Measurements from ENCODE around the gene MORC2. TPM values are rescaled to one million over a fixed set of nuclear protein-coding genes. Genes with fewer than 3 reads are reported as not detected.
A peak's percentile ranks its signal among the peaks of the same experiment; 100 is the strongest.

MORC2 gene
- total and polyA plus RNA-seq, 2 of the 13 experiments (the other 11 are each of a cell fraction or from before 2014, with no cell fraction given): 11.9 to 18.3 TPM

DNA sequence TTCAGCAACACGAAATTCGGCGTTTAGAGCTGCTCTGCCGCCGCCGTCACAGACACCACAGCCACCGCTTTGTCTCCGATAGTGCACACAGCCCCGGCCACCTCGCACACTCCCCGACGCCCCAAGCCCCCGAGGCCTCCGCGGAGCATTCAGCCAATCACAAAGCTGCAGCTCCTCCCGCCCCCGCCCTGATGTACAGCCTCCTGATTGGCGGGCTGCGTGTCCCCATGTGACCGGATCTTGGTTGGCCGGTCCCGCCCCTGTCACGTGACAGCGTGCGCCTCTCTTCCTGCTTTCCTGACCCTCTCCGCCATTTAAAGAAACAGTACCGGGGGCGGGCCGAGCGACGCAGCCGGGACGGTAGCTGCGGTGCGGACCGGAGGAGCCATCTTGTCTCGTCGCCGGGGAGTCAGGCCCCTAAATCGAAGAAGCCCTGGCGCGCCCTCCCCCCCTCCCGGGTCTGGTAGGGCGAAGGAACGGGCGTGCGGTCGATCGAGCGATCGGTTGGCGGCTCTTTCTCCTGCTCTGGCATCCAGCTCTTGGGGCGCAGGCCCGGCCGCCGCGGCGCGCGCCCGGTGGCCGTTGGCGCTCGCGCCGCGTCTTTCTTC is 454 bp upstream of the MORC2 start, which contains the start of gene TUG1 (continued):
- TF ChIP-seq, protein P1, sequence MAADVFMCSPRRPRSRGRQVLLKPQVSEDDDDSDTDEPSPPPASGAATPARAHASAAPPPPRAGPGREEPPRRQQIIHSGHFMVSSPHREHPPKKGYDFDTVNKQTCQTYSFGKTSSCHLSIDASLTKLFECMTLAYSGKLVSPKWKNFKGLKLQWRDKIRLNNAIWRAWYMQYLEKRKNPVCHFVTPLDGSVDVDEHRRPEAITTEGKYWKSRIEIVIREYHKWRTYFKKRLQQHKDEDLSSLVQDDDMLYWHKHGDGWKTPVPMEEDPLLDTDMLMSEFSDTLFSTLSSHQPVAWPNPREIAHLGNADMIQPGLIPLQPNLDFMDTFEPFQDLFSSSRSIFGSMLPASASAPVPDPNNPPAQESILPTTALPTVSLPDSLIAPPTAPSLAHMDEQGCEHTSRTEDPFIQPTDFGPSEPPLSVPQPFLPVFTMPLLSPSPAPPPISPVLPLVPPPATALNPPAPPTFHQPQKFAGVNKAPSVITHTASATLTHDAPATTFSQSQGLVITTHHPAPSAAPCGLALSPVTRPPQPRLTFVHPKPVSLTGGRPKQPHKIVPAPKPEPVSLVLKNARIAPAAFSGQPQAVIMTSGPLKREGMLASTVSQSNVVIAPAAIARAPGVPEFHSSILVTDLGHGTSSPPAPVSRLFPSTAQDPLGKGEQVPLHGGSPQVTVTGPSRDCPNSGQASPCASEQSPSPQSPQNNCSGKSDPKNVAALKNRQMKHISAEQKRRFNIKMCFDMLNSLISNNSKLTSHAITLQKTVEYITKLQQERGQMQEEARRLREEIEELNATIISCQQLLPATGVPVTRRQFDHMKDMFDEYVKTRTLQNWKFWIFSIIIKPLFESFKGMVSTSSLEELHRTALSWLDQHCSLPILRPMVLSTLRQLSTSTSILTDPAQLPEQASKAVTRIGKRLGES (CRISPR knock-in tag; IDR thresholded peaks at IDR 0.05; ENCODE audit: borderline replicate concordance): no peak
- TF ChIP-seq THAP9 (CRISPR knock-in tag; IDR thresholded peaks at IDR 0.05; ENCODE audit: borderline replicate concordance) (no peak; the same call in 1 of the 2 replicates), HOXA3 (CRISPR knock-in tag; IDR thresholded peaks at IDR 0.05) (peak; percentile 59), AKNA (CRISPR knock-in tag; IDR thresholded peaks at IDR 0.05; ENCODE audit: borderline replicate concordance) (no peak), HOMEZ (CRISPR knock-in tag; IDR thresholded peaks at IDR 0.05; ENCODE audit: low read depth) (peak; percentile 86; the same call in 1 of the 2 replicates), ZSCAN29 (CRISPR knock-in tag; conservative IDR thresholded peaks at IDR 0.05) (no peak), ZNF652 (CRISPR knock-in tag; IDR thresholded peaks at IDR 0.05; ENCODE audit: borderline replicate concordance, low read depth) (no peak; the same call in 1 of the 2 replicates), ZNF225 (CRISPR knock-in tag; IDR thresholded peaks at IDR 0.05) (0 out of 2 replicates have a peak, but pooled peaks have one; percentile 18), ZNF253 (CRISPR knock-in tag; IDR thresholded peaks at IDR 0.05; ENCODE audit: borderline replicate concordance) (no peak), ZBTB2 (CRISPR knock-in tag; IDR thresholded peaks at IDR 0.05; ENCODE audit: low read depth) (peak; percentile 90), CCDC6 (CRISPR knock-in tag; IDR thresholded peaks at IDR 0.05) (peak; percentile 85)
- TF ChIP-seq, protein P2, sequence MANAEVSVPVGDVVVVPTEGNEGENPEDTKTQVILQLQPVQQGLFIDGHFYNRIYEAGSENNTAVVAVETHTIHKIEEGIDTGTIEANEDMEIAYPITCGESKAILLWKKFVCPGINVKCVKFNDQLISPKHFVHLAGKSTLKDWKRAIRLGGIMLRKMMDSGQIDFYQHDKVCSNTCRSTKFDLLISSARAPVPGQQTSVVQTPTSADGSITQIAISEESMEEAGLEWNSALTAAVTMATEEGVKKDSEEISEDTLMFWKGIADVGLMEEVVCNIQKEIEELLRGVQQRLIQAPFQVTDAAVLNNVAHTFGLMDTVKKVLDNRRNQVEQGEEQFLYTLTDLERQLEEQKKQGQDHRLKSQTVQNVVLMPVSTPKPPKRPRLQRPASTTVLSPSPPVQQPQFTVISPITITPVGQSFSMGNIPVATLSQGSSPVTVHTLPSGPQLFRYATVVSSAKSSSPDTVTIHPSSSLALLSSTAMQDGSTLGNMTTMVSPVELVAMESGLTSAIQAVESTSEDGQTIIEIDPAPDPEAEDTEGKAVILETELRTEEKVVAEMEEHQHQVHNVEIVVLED (CRISPR knock-in tag; IDR thresholded peaks at IDR 0.05; ENCODE audit: borderline replicate concordance): peak; percentile 81

Measured in HepG2 (cell line).